GM04504 (cell line): Measurements from ENCODE around the gene LGALS12.
"Not testable (repeated sequence)": the region's sequence is repeated elsewhere in the genome, so short reads cannot be mapped to it uniquely, and the experiment has no call there.

Experiments
- DNase-seq: peaks from one replicate; pipeline ENCODE4 v3.0.0-alpha.2; 2012; ENCODE audit warnings: low read depth

LGALS12 gene

GRCh38 chr11:63534076-63534475 is 28.2 kb downstream of the LGALS12 start:
- DNase-seq: no peak

- DNase-seq: no peak
These were observed 29.1 kb downstream of the LGALS12 start for GRCh38 chr11:63534895-63535461.

- no peak for DNase-seq
These were observed 29.9 kb downstream of the LGALS12 start for GRCh38 chr11:63535734-63536133.

GRCh38 chr11:63536669-63537292 is 30.9 kb downstream of the LGALS12 start, which contains the start of gene PLAAT4:
TSS of gene PLAAT4 (plus strand) at chr11:63536808. CDS start at chr11:63536869, 61 bp downstream.
- peak; percentile 19 for DNase-seq

GRCh38 chr11:63537293-63538101 is 31.6 kb downstream of the LGALS12 start:
- DNase-seq: peak; percentile 21

GRCh38 chr11:63542506-63542905 is 36.6 kb downstream of the LGALS12 start:
- DNase-seq: not testable (repeated sequence)

- DNase-seq: no peak
These were observed 37.8 kb downstream of the LGALS12 start for GRCh38 chr11:63543711-63544110.

- DNase-seq: no peak
These were observed 41.2 kb downstream of the LGALS12 start for GRCh38 chr11:63547061-63547460.

GRCh38 chr11:63548178-63548577 is 42.3 kb downstream of the LGALS12 start:
- DNase-seq: no peak

- no peak for DNase-seq
These were observed 43.5 kb downstream of the LGALS12 start for GRCh38 chr11:63549411-63549810.

- not testable (repeated sequence) for DNase-seq
These were observed 44.3 kb downstream of the LGALS12 start for GRCh38 chr11:63550156-63550700.

GRCh38 chr11:63551091-63551888 is 45.4 kb downstream of the LGALS12 start:
- DNase-seq: no peak

GRCh38 chr11:63551889-63552266 is 46.0 kb downstream of the LGALS12 start:
- no peak for DNase-seq

GRCh38 chr11:63552921-63553320 is 47.0 kb downstream of the LGALS12 start:
- no peak for DNase-seq

- DNase-seq: no peak
These were observed 47.9 kb downstream of the LGALS12 start for GRCh38 chr11:63553759-63554158.

GRCh38 chr11:63554877-63555223 is 49.0 kb downstream of the LGALS12 start:
- no peak for DNase-seq

GRCh38 chr11:63556404-63557013 is 50.6 kb downstream of the LGALS12 start:
- no peak for DNase-seq

GRCh38 chr11:63557570-63557969 is 51.7 kb downstream of the LGALS12 start:
- no peak for DNase-seq

GRCh38 chr11:63558459-63559157 is 52.7 kb downstream of the LGALS12 start:
- DNase-seq: no peak

- DNase-seq: no peak
These were observed 54.8 kb downstream of the LGALS12 start for GRCh38 chr11:63560506-63561180.
